SK-N-SH treated with all-trans-retinoic acid at 6 μM for 48 hours (cell line): ENCODE measurements around the gene ACO1.

Experiments
- ARNTL ChIP-seq: fragments of 450-650 bp; formaldehyde crosslinking; IDR thresholded peaks from 2 replicates; pipeline ENCODE4 v1.5.0; 2020; ENCODE audit warnings: low read depth, mild to moderate bottlenecking, moderate library complexity, borderline replicate concordance
- ESRRG ChIP-seq: fragments of 250-450 bp; sonication (Bioruptor Pico); IDR thresholded peaks from 2 replicates; pipeline ENCODE4 v1.6.1; 2021; ENCODE audit warnings: mild to moderate bottlenecking
- ISL1 ChIP-seq: fragments of 250-450 bp; sonication (Bioruptor Pico); IDR thresholded peaks from 2 replicates; pipeline ENCODE4 v2.1.2; 2022; ENCODE audit warnings: mild to moderate bottlenecking, moderate library complexity
- OSR1 ChIP-seq: fragments of 250-450 bp; sonication (Bioruptor Pico); IDR thresholded peaks from 2 replicates; pipeline ENCODE4 v1.8.0; 2022; ENCODE audit warnings: moderate library complexity, mild to moderate bottlenecking, inconsistent platforms
- RARB ChIP-seq: fragments of 250-450 bp; sonication (Bioruptor Pico); IDR thresholded peaks from 2 replicates; pipeline ENCODE4 v1.8.0; 2021; ENCODE audit warnings: mild to moderate bottlenecking, moderate library complexity
- TCF4 ChIP-seq: fragments of 250-450 bp; sonication (Bioruptor Pico); IDR thresholded peaks from 2 replicates; pipeline ENCODE4 v1.8.0; 2021; ENCODE audit warnings: mild to moderate bottlenecking, moderate library complexity, borderline replicate concordance
- TOX ChIP-seq: fragments of 250-450 bp; sonication (Bioruptor Pico); IDR thresholded peaks from 2 replicates; pipeline ENCODE4 v1.8.0; 2021; ENCODE audit warnings: mild to moderate bottlenecking, moderate library complexity, borderline replicate concordance
- ZNF565 ChIP-seq: fragments of 450-650 bp; formaldehyde crosslinking; conservative IDR thresholded peaks from 2 replicates; pipeline ENCODE4 v1.5.0; 2020; ENCODE audit warnings: low read depth, mild to moderate bottlenecking, moderate library complexity
- ZNF70 ChIP-seq: fragments of 450-650 bp; formaldehyde crosslinking; IDR thresholded peaks from 2 replicates; pipeline ENCODE4 v1.5.0; 2020; ENCODE audit warnings: mild to moderate bottlenecking, moderate library complexity
- ZNF8 ChIP-seq: fragments of 450-650 bp; formaldehyde crosslinking; IDR thresholded peaks from 2 replicates; pipeline ENCODE4 v1.5.0; 2020; ENCODE audit warnings: mild to moderate bottlenecking, moderate library complexity
- TF ChIP-seq, protein P1 (sequence below): fragments of 250-450 bp; sonication (Bioruptor Pico); IDR thresholded peaks from 2 replicates; pipeline ENCODE4 v1.5.1; 2020; ENCODE audit warnings: low read depth, mild to moderate bottlenecking, moderate library complexity
- TF ChIP-seq, protein P2 (sequence below): fragments of 250-450 bp; sonication (Bioruptor Pico); IDR thresholded peaks from 2 replicates; pipeline ENCODE4 v1.8.0; 2020; ENCODE audit warnings: mild to moderate bottlenecking, moderate library complexity, borderline replicate concordance
- TF ChIP-seq, protein P3 (sequence below): fragments of 250-450 bp; sonication (Bioruptor Pico); IDR thresholded peaks from 2 replicates; pipeline ENCODE4 v1.5.0; 2020; ENCODE audit warnings: mild to moderate bottlenecking, moderate library complexity
- TF ChIP-seq, protein P4 (sequence below): fragments of 250-450 bp; sonication (Bioruptor Pico); IDR thresholded peaks from 2 replicates; pipeline ENCODE4 v1.5.1; 2021; ENCODE audit warnings: mild to moderate bottlenecking, moderate library complexity

DNA sequence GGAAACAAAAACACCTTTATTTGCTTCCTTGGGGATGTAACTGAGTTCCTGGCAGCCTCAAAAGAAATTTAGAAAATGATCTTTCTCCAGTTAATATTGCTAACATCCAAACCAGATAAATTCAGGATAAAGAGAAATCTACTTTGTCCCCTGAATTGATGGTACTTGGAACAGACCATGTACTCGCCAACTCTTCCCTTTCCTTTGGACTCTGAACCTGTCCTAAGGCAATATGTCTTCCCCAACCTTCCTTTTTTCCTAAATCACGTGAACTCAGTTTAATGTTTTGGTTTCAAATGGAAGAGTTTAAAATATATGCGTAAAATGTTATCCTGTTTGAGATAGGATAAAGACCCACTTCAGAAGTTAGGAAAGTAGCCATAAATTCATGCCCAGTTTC, 28.0 kb downstream of the ACO1 start:
- TF ChIP-seq, protein P1, sequence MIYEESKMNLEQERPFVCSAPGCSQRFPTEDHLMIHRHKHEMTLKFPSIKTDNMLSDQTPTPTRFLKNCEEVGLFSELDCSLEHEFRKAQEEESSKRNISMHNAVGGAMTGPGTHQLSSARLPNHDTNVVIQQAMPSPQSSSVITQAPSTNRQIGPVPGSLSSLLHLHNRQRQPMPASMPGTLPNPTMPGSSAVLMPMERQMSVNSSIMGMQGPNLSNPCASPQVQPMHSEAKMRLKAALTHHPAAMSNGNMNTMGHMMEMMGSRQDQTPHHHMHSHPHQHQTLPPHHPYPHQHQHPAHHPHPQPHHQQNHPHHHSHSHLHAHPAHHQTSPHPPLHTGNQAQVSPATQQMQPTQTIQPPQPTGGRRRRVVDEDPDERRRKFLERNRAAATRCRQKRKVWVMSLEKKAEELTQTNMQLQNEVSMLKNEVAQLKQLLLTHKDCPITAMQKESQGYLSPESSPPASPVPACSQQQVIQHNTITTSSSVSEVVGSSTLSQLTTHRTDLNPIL (CRISPR knock-in tag): no peak
- no peak for TF ChIP-seq TCF4 (CRISPR knock-in tag)
- no peak for TF ChIP-seq OSR1 (CRISPR knock-in tag)
- TF ChIP-seq, protein P2, sequence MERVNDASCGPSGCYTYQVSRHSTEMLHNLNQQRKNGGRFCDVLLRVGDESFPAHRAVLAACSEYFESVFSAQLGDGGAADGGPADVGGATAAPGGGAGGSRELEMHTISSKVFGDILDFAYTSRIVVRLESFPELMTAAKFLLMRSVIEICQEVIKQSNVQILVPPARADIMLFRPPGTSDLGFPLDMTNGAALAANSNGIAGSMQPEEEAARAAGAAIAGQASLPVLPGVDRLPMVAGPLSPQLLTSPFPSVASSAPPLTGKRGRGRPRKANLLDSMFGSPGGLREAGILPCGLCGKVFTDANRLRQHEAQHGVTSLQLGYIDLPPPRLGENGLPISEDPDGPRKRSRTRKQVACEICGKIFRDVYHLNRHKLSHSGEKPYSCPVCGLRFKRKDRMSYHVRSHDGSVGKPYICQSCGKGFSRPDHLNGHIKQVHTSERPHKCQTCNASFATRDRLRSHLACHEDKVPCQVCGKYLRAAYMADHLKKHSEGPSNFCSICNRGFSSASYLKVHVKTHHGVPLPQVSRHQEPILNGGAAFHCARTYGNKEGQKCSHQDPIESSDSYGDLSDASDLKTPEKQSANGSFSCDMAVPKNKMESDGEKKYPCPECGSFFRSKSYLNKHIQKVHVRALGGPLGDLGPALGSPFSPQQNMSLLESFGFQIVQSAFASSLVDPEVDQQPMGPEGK (CRISPR knock-in tag): no peak
- TF ChIP-seq ISL1: no peak
- TF ChIP-seq, protein P3, sequence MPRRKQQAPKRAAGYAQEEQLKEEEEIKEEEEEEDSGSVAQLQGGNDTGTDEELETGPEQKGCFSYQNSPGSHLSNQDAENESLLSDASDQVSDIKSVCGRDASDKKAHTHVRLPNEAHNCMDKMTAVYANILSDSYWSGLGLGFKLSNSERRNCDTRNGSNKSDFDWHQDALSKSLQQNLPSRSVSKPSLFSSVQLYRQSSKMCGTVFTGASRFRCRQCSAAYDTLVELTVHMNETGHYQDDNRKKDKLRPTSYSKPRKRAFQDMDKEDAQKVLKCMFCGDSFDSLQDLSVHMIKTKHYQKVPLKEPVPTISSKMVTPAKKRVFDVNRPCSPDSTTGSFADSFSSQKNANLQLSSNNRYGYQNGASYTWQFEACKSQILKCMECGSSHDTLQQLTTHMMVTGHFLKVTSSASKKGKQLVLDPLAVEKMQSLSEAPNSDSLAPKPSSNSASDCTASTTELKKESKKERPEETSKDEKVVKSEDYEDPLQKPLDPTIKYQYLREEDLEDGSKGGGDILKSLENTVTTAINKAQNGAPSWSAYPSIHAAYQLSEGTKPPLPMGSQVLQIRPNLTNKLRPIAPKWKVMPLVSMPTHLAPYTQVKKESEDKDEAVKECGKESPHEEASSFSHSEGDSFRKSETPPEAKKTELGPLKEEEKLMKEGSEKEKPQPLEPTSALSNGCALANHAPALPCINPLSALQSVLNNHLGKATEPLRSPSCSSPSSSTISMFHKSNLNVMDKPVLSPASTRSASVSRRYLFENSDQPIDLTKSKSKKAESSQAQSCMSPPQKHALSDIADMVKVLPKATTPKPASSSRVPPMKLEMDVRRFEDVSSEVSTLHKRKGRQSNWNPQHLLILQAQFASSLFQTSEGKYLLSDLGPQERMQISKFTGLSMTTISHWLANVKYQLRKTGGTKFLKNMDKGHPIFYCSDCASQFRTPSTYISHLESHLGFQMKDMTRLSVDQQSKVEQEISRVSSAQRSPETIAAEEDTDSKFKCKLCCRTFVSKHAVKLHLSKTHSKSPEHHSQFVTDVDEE (CRISPR knock-in tag): no peak
- no peak for TF ChIP-seq ZNF8 (CRISPR knock-in tag)
- no peak for TF ChIP-seq RARB (CRISPR knock-in tag)
- no peak for TF ChIP-seq ESRRG (CRISPR knock-in tag)
- TF ChIP-seq ARNTL (CRISPR knock-in tag): no peak
- no peak for TF ChIP-seq TOX
- TF ChIP-seq ZNF565: no peak
- TF ChIP-seq, protein P4, sequence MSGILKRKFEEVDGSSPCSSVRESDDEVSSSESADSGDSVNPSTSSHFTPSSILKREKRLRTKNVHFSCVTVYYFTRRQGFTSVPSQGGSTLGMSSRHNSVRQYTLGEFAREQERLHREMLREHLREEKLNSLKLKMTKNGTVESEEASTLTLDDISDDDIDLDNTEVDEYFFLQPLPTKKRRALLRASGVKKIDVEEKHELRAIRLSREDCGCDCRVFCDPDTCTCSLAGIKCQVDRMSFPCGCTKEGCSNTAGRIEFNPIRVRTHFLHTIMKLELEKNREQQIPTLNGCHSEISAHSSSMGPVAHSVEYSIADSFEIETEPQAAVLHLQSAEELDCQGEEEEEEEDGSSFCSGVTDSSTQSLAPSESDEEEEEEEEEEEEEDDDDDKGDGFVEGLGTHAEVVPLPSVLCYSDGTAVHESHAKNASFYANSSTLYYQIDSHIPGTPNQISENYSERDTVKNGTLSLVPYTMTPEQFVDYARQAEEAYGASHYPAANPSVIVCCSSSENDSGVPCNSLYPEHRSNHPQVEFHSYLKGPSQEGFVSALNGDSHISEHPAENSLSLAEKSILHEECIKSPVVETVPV: no peak
- TF ChIP-seq ZNF70 (CRISPR knock-in tag): no peak
